ENCODE measurements around the gene POLG.

POLG gene

DNA sequence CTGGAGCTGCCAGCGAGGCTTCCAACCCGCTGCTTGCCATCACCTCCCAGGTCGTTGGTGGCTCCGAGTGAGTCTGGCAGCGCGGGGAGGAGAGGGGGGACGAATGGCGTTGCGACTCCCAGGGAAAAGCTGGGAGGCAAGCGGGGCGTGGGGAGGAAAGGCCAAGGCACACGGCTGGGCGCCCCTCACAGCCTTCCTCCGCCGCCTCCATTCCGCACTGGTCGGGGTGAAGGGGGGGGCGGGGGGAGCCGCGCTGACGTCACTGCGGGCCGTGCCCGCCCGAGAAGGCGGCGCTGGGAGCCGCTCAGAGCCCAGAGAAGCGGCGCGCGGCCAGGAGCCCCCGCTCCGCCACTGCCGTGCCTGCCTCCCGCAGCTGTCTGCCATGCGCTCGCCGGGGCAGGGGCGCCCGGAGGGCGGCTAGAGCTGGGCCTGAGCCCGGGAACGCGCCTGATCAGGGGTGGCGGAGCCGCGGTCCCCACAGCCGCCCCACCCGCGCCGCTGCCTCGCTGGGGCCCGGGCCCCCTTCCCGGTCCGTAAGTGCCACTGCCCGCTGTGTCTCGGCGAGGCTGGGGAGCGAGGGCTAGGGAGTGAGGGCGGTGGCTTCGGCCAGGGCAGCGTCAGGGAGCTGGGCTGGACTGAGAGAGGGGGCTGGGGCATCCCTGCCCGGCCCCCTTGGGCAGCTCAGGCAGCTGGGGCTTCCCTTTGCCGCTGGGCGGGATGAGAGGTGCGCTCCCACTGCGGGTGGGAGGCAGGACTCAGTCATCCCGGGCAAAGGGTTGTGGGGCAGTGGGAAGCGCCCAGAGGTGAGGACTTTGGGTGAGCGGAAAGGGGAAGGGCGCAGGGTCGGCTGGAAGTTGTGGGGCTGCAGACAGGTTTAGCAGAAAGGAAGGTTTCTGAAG lies 27.8 kb upstream of the POLG start (continued):
- peak; percentile 68; the same call in 1 of the 2 replicates for TF ChIP-seq ZNF341 (tag by site-specific recombination; IDR thresholded peaks at IDR 0.05; ENCODE audit: low read depth)
- no peak; the same call in 1 of the 2 replicates for TF ChIP-seq ZNF394 (tag by site-specific recombination; IDR thresholded peaks at IDR 0.05; ENCODE audit: borderline replicate concordance)
- TF ChIP-seq, protein P1, sequence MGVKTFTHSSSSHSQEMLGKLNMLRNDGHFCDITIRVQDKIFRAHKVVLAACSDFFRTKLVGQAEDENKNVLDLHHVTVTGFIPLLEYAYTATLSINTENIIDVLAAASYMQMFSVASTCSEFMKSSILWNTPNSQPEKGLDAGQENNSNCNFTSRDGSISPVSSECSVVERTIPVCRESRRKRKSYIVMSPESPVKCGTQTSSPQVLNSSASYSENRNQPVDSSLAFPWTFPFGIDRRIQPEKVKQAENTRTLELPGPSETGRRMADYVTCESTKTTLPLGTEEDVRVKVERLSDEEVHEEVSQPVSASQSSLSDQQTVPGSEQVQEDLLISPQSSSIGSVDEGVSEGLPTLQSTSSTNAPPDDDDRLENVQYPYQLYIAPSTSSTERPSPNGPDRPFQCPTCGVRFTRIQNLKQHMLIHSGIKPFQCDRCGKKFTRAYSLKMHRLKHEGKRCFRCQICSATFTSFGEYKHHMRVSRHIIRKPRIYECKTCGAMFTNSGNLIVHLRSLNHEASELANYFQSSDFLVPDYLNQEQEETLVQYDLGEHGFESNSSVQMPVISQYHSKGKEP (tag by site-specific recombination; IDR thresholded peaks at IDR 0.05) = no peak
- TF ChIP-seq ZBTB8A (tag by site-specific recombination; IDR thresholded peaks at IDR 0.05) = peak; percentile 77
- TF ChIP-seq ZNF132 (tag by site-specific recombination; IDR thresholded peaks at IDR 0.05; ENCODE audit: borderline replicate concordance) = no peak
- TF ChIP-seq ZNF335 (tag by site-specific recombination; conservative IDR thresholded peaks at IDR 0.05) = peak; percentile 96
- TF ChIP-seq ZNF549 (tag by site-specific recombination; IDR thresholded peaks at IDR 0.05) = no peak
- no peak for TF ChIP-seq ZNF146 (tag by site-specific recombination; IDR thresholded peaks at IDR 0.05)
- TF ChIP-seq ZNF366 (tag by site-specific recombination; conservative IDR thresholded peaks at IDR 0.05) = no peak
- TF ChIP-seq, protein P2, sequence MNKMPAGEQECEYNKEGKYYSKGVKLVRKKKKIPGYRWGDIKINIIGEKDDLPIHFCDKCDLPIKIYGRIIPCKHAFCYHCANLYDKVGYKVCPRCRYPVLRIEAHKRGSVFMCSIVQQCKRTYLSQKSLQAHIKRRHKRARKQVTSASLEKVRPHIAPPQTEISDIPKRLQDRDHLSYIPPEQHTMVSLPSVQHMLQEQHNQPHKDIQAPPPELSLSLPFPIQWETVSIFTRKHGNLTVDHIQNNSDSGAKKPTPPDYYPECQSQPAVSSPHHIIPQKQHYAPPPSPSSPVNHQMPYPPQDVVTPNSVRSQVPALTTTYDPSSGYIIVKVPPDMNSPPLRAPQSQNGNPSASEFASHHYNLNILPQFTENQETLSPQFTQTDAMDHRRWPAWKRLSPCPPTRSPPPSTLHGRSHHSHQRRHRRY (tag by site-specific recombination; IDR thresholded peaks at IDR 0.05) = no peak
- no peak for TF ChIP-seq ZNF664 (tag by site-specific recombination; IDR thresholded peaks at IDR 0.05)
- TF ChIP-seq, protein P3, sequence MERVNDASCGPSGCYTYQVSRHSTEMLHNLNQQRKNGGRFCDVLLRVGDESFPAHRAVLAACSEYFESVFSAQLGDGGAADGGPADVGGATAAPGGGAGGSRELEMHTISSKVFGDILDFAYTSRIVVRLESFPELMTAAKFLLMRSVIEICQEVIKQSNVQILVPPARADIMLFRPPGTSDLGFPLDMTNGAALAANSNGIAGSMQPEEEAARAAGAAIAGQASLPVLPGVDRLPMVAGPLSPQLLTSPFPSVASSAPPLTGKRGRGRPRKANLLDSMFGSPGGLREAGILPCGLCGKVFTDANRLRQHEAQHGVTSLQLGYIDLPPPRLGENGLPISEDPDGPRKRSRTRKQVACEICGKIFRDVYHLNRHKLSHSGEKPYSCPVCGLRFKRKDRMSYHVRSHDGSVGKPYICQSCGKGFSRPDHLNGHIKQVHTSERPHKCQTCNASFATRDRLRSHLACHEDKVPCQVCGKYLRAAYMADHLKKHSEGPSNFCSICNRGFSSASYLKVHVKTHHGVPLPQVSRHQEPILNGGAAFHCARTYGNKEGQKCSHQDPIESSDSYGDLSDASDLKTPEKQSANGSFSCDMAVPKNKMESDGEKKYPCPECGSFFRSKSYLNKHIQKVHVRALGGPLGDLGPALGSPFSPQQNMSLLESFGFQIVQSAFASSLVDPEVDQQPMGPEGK (tag by site-specific recombination; IDR thresholded peaks at IDR 0.05) = peak; percentile 86
- TF ChIP-seq ZNF560 (tag by site-specific recombination; IDR thresholded peaks at IDR 0.05; ENCODE audit: borderline replicate concordance) = no peak
- TF ChIP-seq, protein P4, sequence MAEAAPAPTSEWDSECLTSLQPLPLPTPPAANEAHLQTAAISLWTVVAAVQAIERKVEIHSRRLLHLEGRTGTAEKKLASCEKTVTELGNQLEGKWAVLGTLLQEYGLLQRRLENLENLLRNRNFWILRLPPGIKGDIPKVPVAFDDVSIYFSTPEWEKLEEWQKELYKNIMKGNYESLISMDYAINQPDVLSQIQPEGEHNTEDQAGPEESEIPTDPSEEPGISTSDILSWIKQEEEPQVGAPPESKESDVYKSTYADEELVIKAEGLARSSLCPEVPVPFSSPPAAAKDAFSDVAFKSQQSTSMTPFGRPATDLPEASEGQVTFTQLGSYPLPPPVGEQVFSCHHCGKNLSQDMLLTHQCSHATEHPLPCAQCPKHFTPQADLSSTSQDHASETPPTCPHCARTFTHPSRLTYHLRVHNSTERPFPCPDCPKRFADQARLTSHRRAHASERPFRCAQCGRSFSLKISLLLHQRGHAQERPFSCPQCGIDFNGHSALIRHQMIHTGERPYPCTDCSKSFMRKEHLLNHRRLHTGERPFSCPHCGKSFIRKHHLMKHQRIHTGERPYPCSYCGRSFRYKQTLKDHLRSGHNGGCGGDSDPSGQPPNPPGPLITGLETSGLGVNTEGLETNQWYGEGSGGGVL (tag by site-specific recombination; IDR thresholded peaks at IDR 0.05) = peak; percentile 98
- TF ChIP-seq RBAK (tag by site-specific recombination; IDR thresholded peaks at IDR 0.05) = no peak
- no peak for TF ChIP-seq ZNF311 (tag by site-specific recombination; IDR thresholded peaks at IDR 0.05; ENCODE audit: borderline replicate concordance)
- TF ChIP-seq TRIM28 (IDR thresholded peaks at IDR 0.05; ENCODE audit: borderline replicate concordance, low read length) = no peak
- TF ChIP-seq ZNF785 (tag by site-specific recombination; IDR thresholded peaks at IDR 0.05) = no peak
- no peak for TF ChIP-seq ZNF221 (tag by site-specific recombination; IDR thresholded peaks at IDR 0.05; ENCODE audit: borderline replicate concordance)
- TF ChIP-seq OVOL3 (tag by site-specific recombination; IDR thresholded peaks at IDR 0.05) = no peak
- TF ChIP-seq ZNF302 (tag by site-specific recombination; IDR thresholded peaks at IDR 0.05; ENCODE audit: low read depth) = no peak
- no peak for TF ChIP-seq ZNF426 (tag by site-specific recombination; IDR thresholded peaks at IDR 0.05)
- TF ChIP-seq, protein P5, sequence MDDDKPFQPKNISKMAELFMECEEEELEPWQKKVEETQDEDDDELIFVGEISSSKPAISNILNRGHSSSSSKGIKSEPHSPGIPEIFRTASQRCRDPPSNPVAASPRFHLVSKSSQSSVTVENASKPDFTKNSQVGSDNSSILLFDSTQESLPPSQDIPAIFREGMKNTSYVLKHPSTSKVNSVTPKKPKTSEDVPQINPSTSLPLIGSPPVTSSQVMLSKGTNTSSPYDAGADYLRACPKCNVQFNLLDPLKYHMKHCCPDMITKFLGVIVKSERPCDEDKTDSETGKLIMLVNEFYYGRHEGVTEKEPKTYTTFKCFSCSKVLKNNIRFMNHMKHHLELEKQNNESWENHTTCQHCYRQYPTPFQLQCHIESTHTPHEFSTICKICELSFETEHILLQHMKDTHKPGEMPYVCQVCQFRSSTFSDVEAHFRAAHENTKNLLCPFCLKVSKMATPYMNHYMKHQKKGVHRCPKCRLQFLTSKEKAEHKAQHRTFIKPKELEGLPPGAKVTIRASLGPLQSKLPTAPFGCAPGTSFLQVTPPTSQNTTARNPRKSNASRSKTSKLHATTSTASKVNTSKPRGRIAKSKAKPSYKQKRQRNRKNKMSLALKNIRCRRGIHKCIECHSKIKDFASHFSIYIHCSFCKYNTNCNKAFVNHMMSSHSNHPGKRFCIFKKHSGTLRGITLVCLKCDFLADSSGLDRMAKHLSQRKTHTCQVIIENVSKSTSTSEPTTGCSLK (tag by site-specific recombination; IDR thresholded peaks at IDR 0.05) = no peak
- TF ChIP-seq, protein P6, sequence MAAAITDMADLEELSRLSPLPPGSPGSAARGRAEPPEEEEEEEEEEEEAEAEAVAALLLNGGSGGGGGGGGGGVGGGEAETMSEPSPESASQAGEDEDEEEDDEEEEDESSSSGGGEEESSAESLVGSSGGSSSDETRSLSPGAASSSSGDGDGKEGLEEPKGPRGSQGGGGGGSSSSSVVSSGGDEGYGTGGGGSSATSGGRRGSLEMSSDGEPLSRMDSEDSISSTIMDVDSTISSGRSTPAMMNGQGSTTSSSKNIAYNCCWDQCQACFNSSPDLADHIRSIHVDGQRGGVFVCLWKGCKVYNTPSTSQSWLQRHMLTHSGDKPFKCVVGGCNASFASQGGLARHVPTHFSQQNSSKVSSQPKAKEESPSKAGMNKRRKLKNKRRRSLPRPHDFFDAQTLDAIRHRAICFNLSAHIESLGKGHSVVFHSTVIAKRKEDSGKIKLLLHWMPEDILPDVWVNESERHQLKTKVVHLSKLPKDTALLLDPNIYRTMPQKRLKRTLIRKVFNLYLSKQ (tag by site-specific recombination; IDR thresholded peaks at IDR 0.05; ENCODE audit: borderline replicate concordance) = no peak
